Gastrocnemius medialis (tissue), 4 donors: ENCODE results near the gene AUTS2.

Source experiments
- POLR2A ChIP-seq, 2 donors: fragments of 450-650 bp; IDR thresholded peaks; one replicate each; pipeline ENCODE4 v1.6.1; 2017; ENCODE audit warnings: antibody characterized with exemption in 2 of 2, mild to moderate bottlenecking in 2 of 2, moderate library complexity in 2 of 2
- TF ChIP-seq, protein P1 (sequence below), 5 experiments: fragments of 450-650 bp in 3 of 5; fragments of 200-600 bp in 2 of 5; sonication (generic) in 2 of 5; IDR thresholded peaks in 4 of 5; conservative IDR thresholded peaks in 1 of 5; 1 replicate in 4 of 5; 2 replicates in 1 of 5; pipeline ENCODE4 v1.5.1; 2016 to 2019; ENCODE audit warnings: antibody characterized with exemption in 5 of 5, mild to moderate bottlenecking in 3 of 5, moderate library complexity in 3 of 5

DNA sequence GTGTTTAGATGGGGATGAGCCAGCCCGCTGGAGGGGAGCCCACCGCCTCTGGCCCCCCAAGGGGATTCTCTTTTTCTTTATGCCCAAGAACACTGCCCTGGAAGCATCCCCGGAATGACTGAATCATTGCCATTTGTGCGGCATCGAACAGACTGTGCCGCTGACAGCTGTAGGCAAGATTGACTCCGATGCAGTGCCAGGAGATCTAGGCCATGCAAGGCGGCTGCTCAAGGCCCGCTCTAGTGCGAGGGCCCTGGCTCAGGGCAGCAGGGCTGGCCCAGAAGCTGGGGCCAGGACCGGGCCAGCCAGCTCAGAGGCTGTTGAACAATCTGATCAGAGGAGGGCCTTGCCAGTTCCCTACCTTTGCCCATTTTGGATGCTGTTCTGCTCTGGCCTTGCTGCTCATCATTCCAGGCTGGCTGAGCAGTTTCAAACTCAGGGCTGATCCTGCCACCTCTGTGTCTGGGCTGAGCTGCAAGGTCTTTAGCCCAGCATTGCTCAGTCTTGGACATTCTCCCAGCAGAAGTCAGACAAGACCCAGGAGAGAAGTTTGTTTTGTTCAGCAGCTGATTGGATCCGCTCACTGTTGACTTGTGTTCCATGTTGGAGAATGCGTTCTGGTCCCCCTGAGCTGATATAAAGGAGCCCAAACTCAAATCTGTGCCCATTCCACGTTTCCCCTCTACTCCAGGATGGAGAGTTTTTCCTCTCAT, 1048.4 kb downstream of the AUTS2 start:
- TF ChIP-seq POLR2A (IDR thresholded peaks at IDR 0.05), result no peak
- TF ChIP-seq, protein P1, sequence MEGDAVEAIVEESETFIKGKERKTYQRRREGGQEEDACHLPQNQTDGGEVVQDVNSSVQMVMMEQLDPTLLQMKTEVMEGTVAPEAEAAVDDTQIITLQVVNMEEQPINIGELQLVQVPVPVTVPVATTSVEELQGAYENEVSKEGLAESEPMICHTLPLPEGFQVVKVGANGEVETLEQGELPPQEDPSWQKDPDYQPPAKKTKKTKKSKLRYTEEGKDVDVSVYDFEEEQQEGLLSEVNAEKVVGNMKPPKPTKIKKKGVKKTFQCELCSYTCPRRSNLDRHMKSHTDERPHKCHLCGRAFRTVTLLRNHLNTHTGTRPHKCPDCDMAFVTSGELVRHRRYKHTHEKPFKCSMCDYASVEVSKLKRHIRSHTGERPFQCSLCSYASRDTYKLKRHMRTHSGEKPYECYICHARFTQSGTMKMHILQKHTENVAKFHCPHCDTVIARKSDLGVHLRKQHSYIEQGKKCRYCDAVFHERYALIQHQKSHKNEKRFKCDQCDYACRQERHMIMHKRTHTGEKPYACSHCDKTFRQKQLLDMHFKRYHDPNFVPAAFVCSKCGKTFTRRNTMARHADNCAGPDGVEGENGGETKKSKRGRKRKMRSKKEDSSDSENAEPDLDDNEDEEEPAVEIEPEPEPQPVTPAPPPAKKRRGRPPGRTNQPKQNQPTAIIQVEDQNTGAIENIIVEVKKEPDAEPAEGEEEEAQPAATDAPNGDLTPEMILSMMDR (IDR thresholded peaks at IDR 0.05 in 4 of 5, conservative IDR thresholded peaks at IDR 0.05 in 1 of 5), result no peak
